ENCODE data around the gene LCE6A.

DNA sequence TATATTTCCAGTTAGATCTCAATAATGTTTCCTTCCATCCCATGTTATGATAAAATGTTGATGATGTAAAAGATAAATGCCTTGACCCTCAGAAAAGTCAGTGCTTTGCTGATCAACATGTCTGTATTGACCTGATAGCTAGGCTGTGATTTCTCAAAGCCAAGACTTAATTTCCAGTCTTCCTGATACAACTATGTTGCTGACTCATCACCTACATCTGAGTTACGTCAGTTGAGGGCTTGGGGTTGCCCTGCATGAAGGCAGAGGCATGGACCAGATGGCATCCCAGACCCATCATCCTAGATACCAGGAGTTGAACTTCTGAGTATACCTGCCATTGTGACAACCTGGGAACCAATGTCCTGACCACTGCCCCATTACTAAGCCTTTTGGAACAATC lies 41.3 kb upstream of the LCE6A start:
- TF ChIP-seq, protein P1, sequence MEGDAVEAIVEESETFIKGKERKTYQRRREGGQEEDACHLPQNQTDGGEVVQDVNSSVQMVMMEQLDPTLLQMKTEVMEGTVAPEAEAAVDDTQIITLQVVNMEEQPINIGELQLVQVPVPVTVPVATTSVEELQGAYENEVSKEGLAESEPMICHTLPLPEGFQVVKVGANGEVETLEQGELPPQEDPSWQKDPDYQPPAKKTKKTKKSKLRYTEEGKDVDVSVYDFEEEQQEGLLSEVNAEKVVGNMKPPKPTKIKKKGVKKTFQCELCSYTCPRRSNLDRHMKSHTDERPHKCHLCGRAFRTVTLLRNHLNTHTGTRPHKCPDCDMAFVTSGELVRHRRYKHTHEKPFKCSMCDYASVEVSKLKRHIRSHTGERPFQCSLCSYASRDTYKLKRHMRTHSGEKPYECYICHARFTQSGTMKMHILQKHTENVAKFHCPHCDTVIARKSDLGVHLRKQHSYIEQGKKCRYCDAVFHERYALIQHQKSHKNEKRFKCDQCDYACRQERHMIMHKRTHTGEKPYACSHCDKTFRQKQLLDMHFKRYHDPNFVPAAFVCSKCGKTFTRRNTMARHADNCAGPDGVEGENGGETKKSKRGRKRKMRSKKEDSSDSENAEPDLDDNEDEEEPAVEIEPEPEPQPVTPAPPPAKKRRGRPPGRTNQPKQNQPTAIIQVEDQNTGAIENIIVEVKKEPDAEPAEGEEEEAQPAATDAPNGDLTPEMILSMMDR (conservative IDR thresholded peaks at IDR 0.05 in 1 of 2, IDR thresholded peaks at IDR 0.05 in 1 of 2; ENCODE audit: extremely low read depth in 1 of 2, insufficient read depth in 1 of 2, low read depth in 1 of 2, low read length in 2 of 2), result no peak
- no peak for TF ChIP-seq EZH2 (IDR thresholded peaks at IDR 0.05; ENCODE audit: borderline replicate concordance, low read length)

Measured in mammary epithelial cell (primary cell).